Erythroblast (primary cell): ENCODE measurements around the gene COX19.

Experiments used
- DNase-seq, 2 experiments: peaks; one replicate each; lab custom pipeline; 2025; lab: John Stamatoyannopoulos, UW
- GATA1 ChIP-seq: IDR thresholded peaks from 2 replicates; pipeline ENCODE4 v1.6.1; 2011; ENCODE audit warnings: low read depth, mild to moderate bottlenecking, control low read depth, low read length, moderate library complexity
- POLR2A ChIP-seq: IDR thresholded peaks from 2 replicates; pipeline ENCODE4 v1.6.1; 2011; ENCODE audit warnings: mild to moderate bottlenecking, low read length

Gene COX19

DNA sequence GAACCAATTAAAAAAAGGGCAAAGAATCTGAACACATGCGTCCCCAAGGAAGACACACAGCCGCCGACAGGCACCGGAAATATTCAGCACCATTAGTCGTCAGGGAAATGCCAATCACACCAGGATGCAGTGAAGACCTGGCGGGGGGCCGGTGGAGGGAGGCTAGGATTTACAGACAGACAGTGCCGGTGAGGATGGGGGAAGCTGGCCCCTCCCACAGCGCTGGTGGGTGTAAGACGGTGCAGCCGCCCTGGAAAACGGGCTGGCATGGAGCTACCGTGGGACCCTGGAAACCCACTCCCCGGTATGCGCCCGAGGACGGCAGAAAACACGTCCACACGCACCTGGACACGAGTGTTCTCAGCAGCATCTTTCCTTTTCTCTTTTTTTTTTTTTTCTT, 16.1 kb downstream of the COX19 start:
- TF ChIP-seq POLR2A: no peak
- no peak for TF ChIP-seq GATA1
- DNase-seq: no peak

GRCh38 chr7:958221-959200, 16.8 kb downstream of the COX19 start:
- no peak for DNase-seq
- TF ChIP-seq GATA1: no peak
- no peak for TF ChIP-seq POLR2A

DNA sequence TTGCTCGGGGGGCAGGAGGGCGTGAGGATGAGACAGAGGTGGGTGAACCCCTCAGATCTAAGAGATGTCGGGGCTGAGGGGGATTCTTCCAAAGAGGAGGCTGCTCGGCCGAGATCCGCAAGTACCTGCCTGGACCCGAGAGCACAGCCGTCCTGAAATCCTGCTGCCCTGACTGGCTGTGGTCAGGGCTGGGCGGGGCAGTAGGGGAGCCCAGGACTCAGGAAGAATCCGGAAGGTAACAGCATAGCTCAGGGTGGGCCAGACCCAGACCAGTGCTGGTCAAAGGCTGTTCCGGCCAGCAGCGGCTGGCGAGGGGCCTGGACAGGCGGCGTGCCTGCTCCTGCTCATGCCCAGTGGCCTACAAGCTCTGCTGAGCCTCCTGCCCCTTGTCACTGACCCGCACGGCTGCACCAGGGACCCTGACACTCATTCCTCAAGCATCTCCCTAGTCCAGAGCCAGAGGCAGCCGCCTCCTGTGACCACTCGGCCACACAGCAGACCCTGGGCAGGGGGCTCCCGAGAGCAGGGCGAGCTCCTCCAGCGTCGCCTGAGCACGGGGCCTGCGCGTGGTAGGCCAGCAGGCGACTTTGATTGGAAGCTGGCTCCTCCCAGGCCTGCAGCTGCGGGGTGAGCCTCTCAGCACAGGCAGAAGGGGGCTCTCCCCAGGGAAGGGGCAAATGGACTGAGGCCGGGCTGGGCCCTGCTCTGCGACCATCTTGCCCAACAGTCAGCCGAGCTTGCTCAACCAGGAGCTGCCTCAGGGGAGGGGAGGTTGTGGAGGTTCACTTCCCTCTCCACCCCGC, 17.7 kb downstream of the COX19 start:
- no peak for DNase-seq

GRCh38 chr7:956031-956430, 19.3 kb downstream of the COX19 start:
- DNase-seq: no peak
- TF ChIP-seq GATA1 (no peak), POLR2A (no peak)

More for the DNA sequence above, 17.7 kb downstream of the COX19 start:
- no peak for TF ChIP-seq POLR2A
- TF ChIP-seq GATA1: no peak

DNA sequence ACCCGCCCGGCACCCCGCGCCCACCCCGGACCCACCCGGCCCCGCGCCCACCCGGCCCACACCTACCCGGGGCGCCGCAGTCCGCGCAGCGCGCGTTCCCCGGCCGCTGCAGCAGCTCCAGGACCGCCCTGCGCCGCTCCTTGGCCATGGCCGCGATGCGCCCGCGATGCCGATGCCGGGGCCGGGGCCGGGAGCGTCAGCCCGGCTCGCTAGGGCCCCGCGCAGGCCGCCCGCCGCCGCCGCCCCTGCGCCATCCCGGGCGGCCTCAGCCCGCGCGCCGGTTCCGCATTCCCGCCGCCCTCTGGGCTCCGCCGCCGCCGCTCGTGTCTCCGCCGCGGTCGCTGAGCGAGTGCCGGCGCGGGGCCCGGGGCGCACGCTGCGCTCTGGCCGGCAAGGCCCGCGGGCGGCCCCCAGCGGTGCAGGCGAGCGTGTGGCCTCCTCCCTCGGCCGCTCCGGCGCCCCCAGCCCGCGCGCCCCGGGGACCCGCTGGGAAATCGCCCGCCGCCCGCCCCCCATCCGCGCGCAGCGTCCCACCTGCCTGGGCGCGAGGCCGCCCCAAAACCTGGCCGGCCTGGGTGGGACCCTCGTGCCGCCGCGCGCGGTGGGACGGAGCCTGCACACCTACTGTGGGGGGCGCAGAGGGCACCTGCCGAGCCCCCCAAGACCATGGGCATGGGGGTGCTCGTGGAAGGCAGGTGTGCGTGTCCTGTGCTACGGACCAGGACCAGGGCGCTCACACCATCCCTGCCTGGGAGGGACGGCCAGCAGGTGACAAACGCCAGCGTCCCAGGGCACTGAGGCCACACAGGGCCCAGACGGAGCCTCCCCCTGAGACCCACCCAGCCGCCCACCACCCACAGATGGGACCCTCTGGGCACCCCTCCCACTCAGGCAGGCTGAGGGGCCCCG, 20.8 kb downstream of the COX19 start, which contains the start of gene ADAP1:
ADAP1 (minus strand) TSS at position 351 of the 909 bp plus-strand sequence; CDS start at position 148, 203 bp downstream.
- DNase-seq: peak; percentile 42 to 48
- TF ChIP-seq GATA1 (no peak), POLR2A (no peak)

DNA sequence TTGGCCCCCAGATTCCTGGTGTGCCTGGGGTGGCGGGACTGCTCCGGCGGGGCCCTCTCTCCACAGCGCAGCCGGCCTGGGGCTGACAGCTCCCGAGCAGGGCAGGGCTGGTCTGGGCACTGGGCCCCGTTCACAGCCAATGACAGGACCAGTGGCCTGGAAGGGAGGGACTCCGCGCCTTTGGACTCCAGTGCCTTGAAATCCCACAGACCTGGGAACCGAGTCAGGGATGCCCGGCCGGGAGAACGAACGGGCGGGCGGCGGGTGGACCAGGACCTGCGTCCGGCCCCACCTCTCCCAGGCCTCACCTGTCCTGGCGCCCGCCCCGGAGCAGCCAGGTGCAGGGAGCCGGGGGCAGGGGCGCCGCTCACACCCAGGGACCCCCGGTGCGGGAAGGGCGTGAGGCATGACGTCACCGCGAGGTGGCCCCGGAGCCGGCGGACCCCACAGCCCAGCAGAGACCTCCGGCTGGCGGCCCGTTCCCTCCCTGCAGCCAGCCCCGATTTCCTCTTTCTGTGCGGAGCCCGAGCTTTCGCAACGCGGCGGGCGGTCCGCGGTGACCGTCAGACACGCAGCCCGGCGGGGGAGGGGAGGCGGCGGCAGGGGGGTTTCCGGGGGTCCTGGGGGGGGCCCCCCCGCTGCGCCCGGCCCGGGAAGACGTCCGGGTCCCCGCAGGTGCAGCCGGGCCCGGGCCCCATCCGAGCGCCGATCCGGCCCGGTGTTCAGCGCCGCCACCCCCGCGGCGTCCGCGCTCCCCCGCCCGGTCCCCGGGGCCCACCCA, 21.6 kb downstream of the COX19 start:
- no peak for TF ChIP-seq POLR2A
- no peak for TF ChIP-seq GATA1
- no peak for DNase-seq

DNA sequence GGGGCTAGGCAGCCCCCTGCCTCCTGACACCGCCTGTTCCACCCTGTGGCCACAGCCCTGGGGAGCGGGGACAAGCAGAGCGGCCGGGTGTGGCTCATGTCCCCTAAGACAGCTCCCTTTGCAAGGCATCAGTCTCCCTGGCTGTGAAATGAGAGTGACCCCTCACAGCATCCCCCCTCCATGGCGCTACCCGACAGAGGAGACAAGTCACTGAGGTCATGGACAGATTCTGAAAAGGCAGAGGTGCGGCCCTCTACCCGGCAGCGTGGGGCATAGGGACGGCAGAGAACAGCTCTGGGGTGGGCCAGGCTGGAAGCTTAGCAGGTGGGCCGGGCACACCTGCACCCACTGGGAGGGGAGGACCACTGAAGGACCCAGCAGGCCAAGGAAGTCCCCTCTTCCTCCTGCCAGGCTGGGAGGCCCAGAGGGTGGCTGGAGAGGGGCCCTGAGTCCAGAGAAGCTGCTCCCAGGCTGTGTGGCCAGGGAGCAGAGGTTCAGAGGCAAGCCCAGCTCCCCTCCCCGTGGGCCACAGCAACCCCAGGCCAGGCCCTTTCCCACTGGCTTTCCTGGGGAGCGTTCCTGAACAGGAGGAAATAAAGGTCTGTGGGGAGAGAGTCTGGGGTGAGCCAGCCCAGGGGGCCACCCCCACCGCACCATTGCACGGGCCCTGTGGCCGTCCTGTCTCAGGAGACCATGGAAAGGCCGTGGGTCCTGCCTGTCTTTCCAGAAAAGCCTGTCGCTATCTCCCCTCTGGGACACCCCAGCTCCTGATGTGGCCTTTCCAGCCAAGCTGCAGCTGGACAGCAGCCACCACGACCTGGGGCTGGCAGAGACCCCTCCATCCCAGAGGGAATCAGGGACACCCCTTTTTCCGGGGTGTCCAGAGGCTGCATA, 22.6 kb downstream of the COX19 start:
- no peak for TF ChIP-seq GATA1
- TF ChIP-seq POLR2A: no peak
- DNase-seq: no peak

GRCh38 chr7:951881-952547, 23.3 kb downstream of the COX19 start:
- no peak for DNase-seq
- TF ChIP-seq POLR2A (no peak), GATA1 (no peak)

DNA sequence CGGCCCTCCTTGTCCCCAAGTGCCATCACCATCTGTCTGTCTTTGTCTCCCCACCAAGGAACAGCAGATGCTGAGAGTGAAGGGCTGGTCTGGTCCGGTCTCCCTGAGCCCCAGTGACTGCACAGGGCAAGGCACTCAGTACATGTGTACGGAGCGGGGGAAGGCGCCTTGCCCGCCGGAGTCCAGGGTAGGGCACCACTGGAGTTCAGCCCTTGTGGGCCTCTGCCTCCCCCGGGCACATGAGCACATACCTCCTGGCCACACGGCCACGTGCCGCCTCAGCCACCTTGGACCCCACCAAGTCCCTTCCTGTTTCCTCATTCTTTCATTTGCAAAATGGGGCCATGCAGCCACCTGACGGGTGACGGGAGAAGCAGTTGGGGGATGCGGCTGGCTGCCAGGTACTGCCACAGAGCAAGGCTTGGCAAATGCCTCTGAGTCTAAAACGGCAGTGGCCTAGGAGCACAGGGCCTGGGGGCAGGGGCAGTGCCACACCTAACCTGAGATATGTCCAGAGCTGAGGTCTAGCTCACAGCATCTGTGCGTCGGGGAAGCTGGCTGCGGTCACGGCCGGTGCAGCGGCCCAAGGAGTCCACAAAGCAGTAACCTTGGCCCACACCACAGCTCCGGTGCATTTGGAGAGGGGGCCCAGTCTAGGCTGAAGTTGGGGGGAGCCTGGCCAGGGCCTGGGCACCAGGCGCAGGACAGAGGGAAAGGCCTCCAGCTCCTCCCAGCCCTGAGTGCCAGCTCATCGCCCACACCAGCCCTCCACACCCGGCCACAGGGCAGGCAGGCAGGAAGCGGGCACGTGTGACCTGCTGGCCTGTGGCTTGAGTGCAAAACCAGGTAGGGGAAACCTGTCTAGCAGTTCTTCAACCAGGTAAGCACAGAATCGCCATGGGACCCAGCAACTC, 26.1 kb downstream of the COX19 start:
- TF ChIP-seq POLR2A (no peak), GATA1 (no peak)
- no peak for DNase-seq
